OCI-LY7 (cell line): ENCODE data around the gene RIIAD1. TPM values are rescaled to one million over a fixed set of nuclear protein-coding genes. Genes with fewer than 3 reads are reported as not detected.

ENCODE experiments used
- BruUV-seq: library from RNA; stranded (reverse); fragments of 400-500 nt; replicated peaks from 2 replicates; lab custom pipeline; 2021; lab: Mats Ljungman, UMichigan
- CTCF ChIA-PET: fragments of 300-600 bp; sonication (Branson Sonifier 250); formaldehyde crosslinking; loops from one replicate; lab custom pipeline; 2022; ENCODE audit warnings: antibody characterized with exemption; ENCODE audit not compliant: unreplicated experiment; lab: Charles Lee
- POLR2A ChIA-PET: fragments of 300-600 bp; sonication (Branson Sonifier 250); formaldehyde crosslinking; loops from one replicate; lab custom pipeline; 2022; ENCODE audit warnings: antibody characterized with exemption; lab: Charles Lee
- DNase-seq: peaks from one replicate; pipeline ENCODE4 v3.0.0-alpha.2; 2015; ENCODE audit warnings: low spot score
- H2AFZ ChIP-seq: fragments of 200-600 bp; sonication (generic), shearing (Covaris generic); 2 replicates; pipeline ENCODE4 v1.6.1; 2014; ENCODE audit warnings: mild to moderate bottlenecking, antibody characterized with exemption, low read length, moderate library complexity
- H3K27ac ChIP-seq: fragments of 200-600 bp; sonication (generic); 2 replicates; pipeline ENCODE4 v1.5.1; 2014; ENCODE audit warnings: mixed run types, low read depth, mild to moderate bottlenecking, moderate library complexity, low read length, inconsistent platforms; ENCODE audit not compliant: poor library complexity, severe bottlenecking
- H3K36me3 ChIP-seq: fragments of 200-600 bp; sonication (generic); 2 replicates; pipeline ENCODE4 v1.6.1; 2014; ENCODE audit warnings: mild to moderate bottlenecking, antibody characterized with exemption, low read length, moderate library complexity, mixed read lengths; ENCODE audit not compliant: insufficient read depth
- H3K4me1 ChIP-seq: fragments of 200-600 bp; sonication (generic); 2 replicates; pipeline ENCODE4 v1.5.1; 2014; ENCODE audit warnings: mild to moderate bottlenecking, low read length; ENCODE audit not compliant: insufficient read depth, poor library complexity, severe bottlenecking
- H3K4me2 ChIP-seq: fragments of 200-600 bp; sonication (generic); 2 replicates; pipeline ENCODE4 v1.6.1; 2014; ENCODE audit warnings: mild to moderate bottlenecking, low read length
- H3K4me3 ChIP-seq: fragments of 200-600 bp; sonication (generic); 2 replicates; pipeline ENCODE4 v1.5.1; 2014; ENCODE audit warnings: mild to moderate bottlenecking, low read depth, low read length; ENCODE audit not compliant: poor library complexity, severe bottlenecking
- H3K79me2 ChIP-seq: fragments of 200-600 bp; sonication (generic); 2 replicates; pipeline ENCODE4 v1.6.1; 2016; ENCODE audit warnings: low read depth, mild to moderate bottlenecking, low read length, moderate library complexity, mixed read lengths; ENCODE audit not compliant: insufficient read depth
- H3K9me2 ChIP-seq: fragments of 200-600 bp; sonication (generic); 2 replicates; pipeline ENCODE4 v1.6.1; 2016; ENCODE audit warnings: mild to moderate bottlenecking, low read length, mixed read lengths; ENCODE audit not compliant: insufficient read depth
- H3K9me3 ChIP-seq: fragments of 200-600 bp; sonication (generic); 2 replicates; pipeline ENCODE4 v1.6.1; 2014; ENCODE audit warnings: mild to moderate bottlenecking, mixed run types, low read length, mixed read lengths
- H4K20me1 ChIP-seq: fragments of 200-600 bp; sonication (generic); 2 replicates; pipeline ENCODE4 v1.6.1; 2014; ENCODE audit warnings: mild to moderate bottlenecking, antibody characterized with exemption, low read length, moderate library complexity, mixed read lengths; ENCODE audit not compliant: insufficient read depth
- EZH2phosphoT487 ChIP-seq: fragments of 200-600 bp; sonication (generic); IDR thresholded peaks from 2 replicates; pipeline ENCODE4 v1.6.1; 2018; ENCODE audit warnings: low read depth, borderline replicate concordance, mild to moderate bottlenecking, mixed run types, antibody characterized with exemption, low read length, moderate library complexity, mixed read lengths
- intact Hi-C: fragments of 100-400 bp; cut with micrococcal nuclease; formaldehyde crosslinking; loops from one replicate; pipeline ENCODE4 v1.10.0; 2022; ENCODE audit not compliant: unreplicated experiment
- total RNA-seq, 2 experiments: library from RNA; depleted of rRNA in 1 of 2; stranded (reverse); fragments of >200 nt in 1 of 2; shearing (Covaris generic) in 1 of 2; gene quantifications; 2 replicates each; pipeline ENCODE4 v1.2.3, GENCODE V29; 2014 to 2022
- TF ChIP-seq, protein P1 (sequence below): fragments of 200-600 bp; sonication (generic); conservative IDR thresholded peaks from 2 replicates; pipeline ENCODE4 v1.5.1; 2014; ENCODE audit warnings: mild to moderate bottlenecking, antibody characterized with exemption, low read length, moderate library complexity, mixed read lengths

Gene RIIAD1
- total RNA-seq, 2 experiments from 2014 or later = not detected

GRCh38 chr1:151710187-151710840 lies 11.0 kb upstream of the RIIAD1 start:
- H3K4me2 ChIP-seq = no peak overlapping the region
- no peaks in the 10 kb centered on the region for H3K9me3 ChIP-seq
- H4K20me1 ChIP-seq = no peaks in the 10 kb centered on the region
- CTCF ChIA-PET = no interaction called here
- TF ChIP-seq EZH2phosphoT487 = no peak
- TF ChIP-seq, protein P1, sequence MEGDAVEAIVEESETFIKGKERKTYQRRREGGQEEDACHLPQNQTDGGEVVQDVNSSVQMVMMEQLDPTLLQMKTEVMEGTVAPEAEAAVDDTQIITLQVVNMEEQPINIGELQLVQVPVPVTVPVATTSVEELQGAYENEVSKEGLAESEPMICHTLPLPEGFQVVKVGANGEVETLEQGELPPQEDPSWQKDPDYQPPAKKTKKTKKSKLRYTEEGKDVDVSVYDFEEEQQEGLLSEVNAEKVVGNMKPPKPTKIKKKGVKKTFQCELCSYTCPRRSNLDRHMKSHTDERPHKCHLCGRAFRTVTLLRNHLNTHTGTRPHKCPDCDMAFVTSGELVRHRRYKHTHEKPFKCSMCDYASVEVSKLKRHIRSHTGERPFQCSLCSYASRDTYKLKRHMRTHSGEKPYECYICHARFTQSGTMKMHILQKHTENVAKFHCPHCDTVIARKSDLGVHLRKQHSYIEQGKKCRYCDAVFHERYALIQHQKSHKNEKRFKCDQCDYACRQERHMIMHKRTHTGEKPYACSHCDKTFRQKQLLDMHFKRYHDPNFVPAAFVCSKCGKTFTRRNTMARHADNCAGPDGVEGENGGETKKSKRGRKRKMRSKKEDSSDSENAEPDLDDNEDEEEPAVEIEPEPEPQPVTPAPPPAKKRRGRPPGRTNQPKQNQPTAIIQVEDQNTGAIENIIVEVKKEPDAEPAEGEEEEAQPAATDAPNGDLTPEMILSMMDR = no peak
- no peaks in the 10 kb centered on the region for H3K36me3 ChIP-seq
- POLR2A ChIA-PET = no interaction called here
- no TSS peak for BruUV-seq
- no peaks in the 10 kb centered on the region for H3K9me2 ChIP-seq
- no peak overlapping the region for H2AFZ ChIP-seq
- H3K27ac ChIP-seq = no peak overlapping the region
- no peak overlapping the region for H3K4me3 ChIP-seq
- no peaks in the 10 kb centered on the region for H3K79me2 ChIP-seq
- DNase-seq = peak; percentile 5
- H3K4me1 ChIP-seq = no peaks in the 10 kb centered on the region
- intact Hi-C loops = no loop called here

GRCh38 chr1:151711044-151711800 lies 10.1 kb upstream of the RIIAD1 start:
- Histone ChIP-seq H3K36me3 (no peaks in the 10 kb centered on the region), H3K4me3 (no peak overlapping the region), H3K4me1 (no peaks in the 10 kb centered on the region), H3K4me2 (no peak overlapping the region), H3K79me2 (no peaks in the 10 kb centered on the region), H4K20me1 (no peaks in the 10 kb centered on the region), H2AFZ (no peak overlapping the region), H3K9me3 (no peaks in the 10 kb centered on the region), H3K9me2 (no peaks in the 10 kb centered on the region), H3K27ac (no peak overlapping the region)
- no peak for DNase-seq
- CTCF ChIA-PET = no interaction called here
- intact Hi-C loops = no loop called here
- TF ChIP-seq, protein P1 = no peak
- TF ChIP-seq EZH2phosphoT487 = no peak
- POLR2A ChIA-PET = no interaction called here
- no TSS peak for BruUV-seq

DNA sequence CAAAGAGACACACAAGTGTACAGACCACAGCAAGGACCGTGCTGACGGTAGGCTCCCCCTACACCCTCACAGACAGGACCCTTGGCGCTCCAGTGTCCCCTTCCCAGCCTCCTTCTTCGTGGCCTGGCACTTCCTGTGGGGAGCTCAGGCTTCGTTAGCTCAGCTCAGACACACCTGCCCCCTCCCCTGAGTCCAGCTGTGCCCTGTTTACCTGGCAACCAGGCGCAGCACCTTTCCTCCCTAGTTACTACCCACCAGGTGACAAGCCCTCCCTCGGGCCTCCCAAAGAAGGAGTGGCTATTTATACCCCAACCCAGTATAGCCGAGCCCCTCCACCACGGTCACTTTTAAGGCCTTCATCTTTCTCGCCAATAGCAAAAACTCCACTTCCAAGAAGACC lies 9.4 kb upstream of the RIIAD1 start:
- no peaks in the 10 kb centered on the region for H3K9me3 ChIP-seq
- POLR2A ChIA-PET = no interaction called here
- H2AFZ ChIP-seq = no peak overlapping the region

More for the DNA sequence above, 9.4 kb upstream of the RIIAD1 start:
- BruUV-seq = no TSS peak
- no peaks in the 10 kb centered on the region for H3K36me3 ChIP-seq
- no peaks in the 10 kb centered on the region for H3K9me2 ChIP-seq
- H3K4me2 ChIP-seq = no peak overlapping the region
- no peaks in the 10 kb centered on the region for H3K79me2 ChIP-seq
- H3K27ac ChIP-seq = no peak overlapping the region
- TF ChIP-seq, protein P1 = no peak
- no peak for TF ChIP-seq EZH2phosphoT487
- H4K20me1 ChIP-seq = no peaks in the 10 kb centered on the region
- no peaks in the 10 kb centered on the region for H3K4me1 ChIP-seq
- CTCF ChIA-PET = no interaction called here
- intact Hi-C loops = no loop called here
- DNase-seq = no peak
- H3K4me3 ChIP-seq = no peak overlapping the region
